GM21529 (cell line): ENCODE results near the gene ANKS1B.
"Not testable (repeated sequence)": the region's sequence is repeated elsewhere in the genome, so short reads cannot be mapped to it uniquely, and the experiment has no call there.

ENCODE experiments used
- ATAC-seq: cut with Tn5 transposase; IDR thresholded peaks from one replicate; pipeline ENCODE4 v1.9.1; 2021; ENCODE audit not compliant: unreplicated experiment

ANKS1B gene

GRCh38 chr12:99984271-99985128 lies at the start of gene ANKS1B:
ANKS1B (minus strand) TSS chr12:99984936; CDS start chr12:99984237, 699 bp downstream.
- ATAC-seq, result peak; percentile 64

- no peak for ATAC-seq
Measured at GRCh38 chr12:100031836-100032235, 47.1 kb upstream of the ANKS1B start.

GRCh38 chr12:100027671-100028070 lies 42.9 kb upstream of the ANKS1B start:
- ATAC-seq, result no peak

GRCh38 chr12:100026241-100026640 lies 41.5 kb upstream of the ANKS1B start:
- ATAC-seq, result no peak

- no peak for ATAC-seq
Measured at GRCh38 chr12:100024974-100025555, 40.3 kb upstream of the ANKS1B start.

- ATAC-seq, result no peak
Measured at GRCh38 chr12:100020370-100020769, 35.6 kb upstream of the ANKS1B start.

- no peak for ATAC-seq
Measured at GRCh38 chr12:100017056-100017455, 32.3 kb upstream of the ANKS1B start.

- not testable (repeated sequence) for ATAC-seq
Measured at GRCh38 chr12:100016304-100016703, 31.6 kb upstream of the ANKS1B start.

- ATAC-seq, result not testable (repeated sequence)
Measured at GRCh38 chr12:100005846-100006245, 21.1 kb upstream of the ANKS1B start.

GRCh38 chr12:99997806-99998205 lies 13.1 kb upstream of the ANKS1B start:
- no peak for ATAC-seq

GRCh38 chr12:99996095-99996494 lies 11.4 kb upstream of the ANKS1B start:
- no peak for ATAC-seq

GRCh38 chr12:99985631-99986030 lies 895 bp upstream of the ANKS1B start:
- no peak for ATAC-seq

- peak; percentile 41 for ATAC-seq
Measured at GRCh38 chr12:99985129-99985570, 414 bp upstream of the ANKS1B start.

- ATAC-seq, result no peak
Measured at GRCh38 chr12:99983456-99984258, 1.1 kb downstream of the ANKS1B start.

GRCh38 chr12:99981639-99982190 lies 3.0 kb downstream of the ANKS1B start:
- no peak for ATAC-seq

- no peak for ATAC-seq
Measured at GRCh38 chr12:99979471-99979870, 5.3 kb downstream of the ANKS1B start.

- no peak for ATAC-seq
Measured at GRCh38 chr12:99978152-99978551, 6.6 kb downstream of the ANKS1B start.

- ATAC-seq, result no peak
Measured at GRCh38 chr12:99977550-99977949, 7.2 kb downstream of the ANKS1B start.

- no peak for ATAC-seq
Measured at GRCh38 chr12:99976762-99977161, 8.0 kb downstream of the ANKS1B start.

- ATAC-seq, result no peak
Measured at GRCh38 chr12:99975321-99975720, 9.4 kb downstream of the ANKS1B start.

- no peak for ATAC-seq
Measured at GRCh38 chr12:99974146-99974545, 10.6 kb downstream of the ANKS1B start.
